NCI-H1436 (cell line): ENCODE results near the gene RPF1.
"Not testable (repeated sequence)": the region's sequence is repeated elsewhere in the genome, so short reads cannot be mapped to it uniquely, and the experiment has no call there.

Experiments
- DNase-seq: peaks from one replicate; lab custom pipeline; 2025; lab: John Stamatoyannopoulos, UW

The RPF1 gene, protein sequence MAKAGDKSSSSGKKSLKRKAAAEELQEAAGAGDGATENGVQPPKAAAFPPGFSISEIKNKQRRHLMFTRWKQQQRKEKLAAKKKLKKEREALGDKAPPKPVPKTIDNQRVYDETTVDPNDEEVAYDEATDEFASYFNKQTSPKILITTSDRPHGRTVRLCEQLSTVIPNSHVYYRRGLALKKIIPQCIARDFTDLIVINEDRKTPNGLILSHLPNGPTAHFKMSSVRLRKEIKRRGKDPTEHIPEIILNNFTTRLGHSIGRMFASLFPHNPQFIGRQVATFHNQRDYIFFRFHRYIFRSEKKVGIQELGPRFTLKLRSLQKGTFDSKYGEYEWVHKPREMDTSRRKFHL

GRCh38 chr1:84478876-84479868 lies at the start of gene RPF1:
Gene RPF1 (plus strand): TSS chr1:84479266. CDS start chr1:84479282, 16 bp downstream.
- peak; percentile 70 for DNase-seq

- DNase-seq: no peak
Measured at GRCh38 chr1:84430546-84430945, 48.5 kb upstream of the RPF1 start.

DNA sequence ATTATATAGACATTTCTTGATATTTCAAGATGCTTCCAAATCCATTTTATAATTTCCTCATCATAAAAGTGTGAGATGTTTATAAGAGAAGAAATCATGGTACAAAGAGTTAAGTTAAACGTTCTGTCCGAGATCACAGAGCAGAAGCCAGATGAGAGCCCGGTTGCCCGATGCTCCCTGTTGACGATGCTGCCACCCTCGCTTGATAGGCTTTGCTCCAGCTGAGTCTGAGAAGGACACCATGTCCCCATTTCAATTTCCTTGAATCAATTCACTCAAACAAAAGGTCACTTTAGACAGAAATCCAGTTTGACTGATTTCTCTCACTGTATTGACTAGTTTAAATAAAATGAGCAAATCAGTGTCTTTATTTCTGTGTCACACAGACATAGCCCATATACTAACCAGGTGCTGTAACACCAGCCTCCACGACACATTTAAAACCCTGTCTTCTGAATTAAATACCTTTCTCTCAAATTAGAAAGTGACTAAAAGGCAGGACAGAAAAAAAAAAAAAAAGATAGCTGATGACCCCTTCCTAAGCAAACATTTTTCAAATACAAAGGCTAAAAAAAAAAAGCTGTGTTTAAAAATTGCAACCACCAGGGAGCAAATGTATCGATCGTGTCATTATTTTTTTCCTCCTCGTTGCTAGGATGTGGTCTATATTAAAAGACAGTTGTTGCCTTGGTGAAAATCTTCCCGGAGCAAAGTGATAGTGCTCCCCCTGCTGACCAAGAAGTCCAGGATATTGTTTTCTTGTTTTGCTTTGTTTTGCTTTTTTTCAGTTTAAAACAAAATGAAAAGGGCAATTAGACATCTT lies 45.6 kb upstream of the RPF1 start:
- DNase-seq: peak; percentile 67

GRCh38 chr1:84434081-84434769 lies 44.8 kb upstream of the RPF1 start:
- DNase-seq: no peak

GRCh38 chr1:84434801-84435549 lies 44.1 kb upstream of the RPF1 start:
- DNase-seq: no peak

DNA sequence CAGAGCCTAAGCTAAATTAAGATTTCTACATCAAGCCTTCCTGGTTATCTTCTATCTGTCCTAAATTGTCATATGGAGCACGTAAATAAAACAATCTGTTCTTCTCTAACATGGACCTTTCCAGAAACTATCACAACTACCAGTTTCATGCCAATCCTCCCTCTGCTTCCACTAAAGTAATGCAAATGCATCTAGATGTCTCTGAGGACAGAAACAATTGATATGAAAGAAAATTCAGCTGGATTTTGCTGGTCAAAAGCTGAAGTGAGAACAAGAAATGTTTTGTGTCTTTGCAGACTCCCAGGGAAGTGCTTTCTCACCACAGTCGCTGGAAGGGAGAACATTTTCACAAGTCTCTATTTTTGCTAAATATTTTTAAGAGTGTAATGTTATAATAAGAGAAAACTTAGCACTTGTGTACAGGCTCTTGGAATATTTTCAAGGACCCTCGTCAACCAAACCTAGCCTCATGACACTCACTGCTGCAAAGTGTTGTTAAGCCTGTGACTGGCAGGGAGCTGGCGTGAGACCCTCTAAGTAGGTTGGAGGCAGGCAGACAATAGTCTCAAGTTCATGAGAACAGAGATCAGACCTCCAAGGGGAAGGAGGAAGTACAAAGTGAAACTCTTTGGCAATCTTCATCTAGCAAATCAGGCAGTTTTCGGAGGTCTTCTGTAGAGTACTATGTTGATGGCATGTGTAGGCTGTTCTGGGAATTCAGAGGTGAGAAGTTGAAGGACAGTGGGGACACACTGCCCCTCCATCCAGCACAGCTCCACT lies 42.0 kb upstream of the RPF1 start:
- no peak for DNase-seq

DNA sequence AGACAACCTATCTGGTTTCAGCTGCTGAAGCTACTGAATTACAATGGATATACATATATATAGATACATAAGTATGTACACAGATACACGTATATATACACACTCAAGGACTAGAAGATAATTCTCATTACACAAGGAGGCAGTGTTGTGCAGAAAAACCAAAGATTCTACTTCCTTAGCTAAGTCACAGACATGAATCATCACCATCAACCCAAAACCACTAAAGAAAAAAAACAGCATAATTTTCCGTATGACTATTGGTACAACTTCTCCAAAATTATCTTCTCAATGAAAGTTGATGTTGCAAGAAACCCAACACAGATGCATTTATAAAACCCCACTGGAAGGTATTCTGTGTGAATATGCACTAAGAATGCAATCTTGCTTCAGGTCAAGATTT lies 36.8 kb upstream of the RPF1 start:
- no peak for DNase-seq

DNA sequence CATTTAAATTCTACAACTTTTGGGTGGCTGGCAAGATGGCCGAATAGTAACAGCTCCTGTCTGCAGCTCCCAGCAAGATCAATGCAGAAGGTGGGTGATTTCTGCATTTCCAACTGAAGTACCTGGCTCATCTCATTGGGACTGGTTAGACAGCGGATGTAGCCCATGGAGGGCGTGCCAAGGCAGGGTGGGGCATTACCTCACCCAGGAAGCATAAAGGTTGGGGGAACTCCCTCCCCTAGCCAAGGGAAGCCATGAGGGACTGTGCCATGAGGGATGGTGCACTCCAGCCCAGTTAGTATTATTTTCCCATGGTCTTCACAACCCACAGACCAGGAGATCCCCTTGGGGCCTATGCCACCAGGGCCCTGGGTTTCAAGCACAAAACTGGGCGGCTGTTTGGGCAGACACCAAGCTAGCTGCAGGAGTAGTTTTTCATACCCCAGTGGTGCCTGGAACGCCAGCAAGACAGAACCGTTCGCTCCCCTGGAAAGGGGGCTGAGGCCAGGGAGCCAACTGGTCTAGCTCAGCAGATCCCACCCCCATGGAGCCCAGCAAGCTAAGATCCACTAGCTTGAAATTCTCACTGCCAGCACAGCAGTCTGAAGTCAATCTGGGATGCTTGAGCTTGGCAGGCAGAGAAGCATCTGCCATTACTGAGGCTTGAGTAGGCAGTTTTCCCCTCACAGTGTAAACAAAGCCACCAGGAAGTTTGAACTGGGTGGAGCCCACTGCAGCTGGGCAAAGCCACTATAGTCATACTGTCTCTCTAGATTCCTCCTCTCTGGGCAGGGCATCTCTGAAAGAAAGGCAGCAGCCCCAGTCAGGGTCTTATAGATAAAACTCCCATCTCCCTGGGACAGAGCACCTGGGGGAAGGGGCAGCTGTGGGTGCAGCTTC lies 36.1 kb upstream of the RPF1 start:
- DNase-seq: not testable (repeated sequence)

DNA sequence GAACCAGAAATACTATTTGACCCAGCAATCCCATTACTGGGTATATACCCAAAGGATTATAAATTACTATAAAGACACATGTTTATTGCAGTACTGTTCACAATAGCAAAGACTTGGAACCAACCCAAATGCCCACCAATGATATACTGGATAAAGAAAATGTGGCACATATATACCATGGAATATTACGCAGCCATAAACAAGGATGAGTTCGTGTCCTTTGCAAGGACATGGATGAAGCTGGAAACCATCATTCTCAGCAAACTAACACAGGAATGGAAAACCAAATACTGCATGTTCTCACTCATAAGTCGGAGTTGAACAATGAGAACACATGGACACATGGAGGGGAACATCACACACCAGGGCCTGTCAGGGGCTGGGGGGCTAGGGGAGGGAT lies 30.4 kb upstream of the RPF1 start:
- DNase-seq: not testable (repeated sequence)

- no peak for DNase-seq
Measured at GRCh38 chr1:84450910-84451309, 28.2 kb upstream of the RPF1 start.

- DNase-seq: no peak
Measured at GRCh38 chr1:84452436-84452835, 26.6 kb upstream of the RPF1 start.

DNA sequence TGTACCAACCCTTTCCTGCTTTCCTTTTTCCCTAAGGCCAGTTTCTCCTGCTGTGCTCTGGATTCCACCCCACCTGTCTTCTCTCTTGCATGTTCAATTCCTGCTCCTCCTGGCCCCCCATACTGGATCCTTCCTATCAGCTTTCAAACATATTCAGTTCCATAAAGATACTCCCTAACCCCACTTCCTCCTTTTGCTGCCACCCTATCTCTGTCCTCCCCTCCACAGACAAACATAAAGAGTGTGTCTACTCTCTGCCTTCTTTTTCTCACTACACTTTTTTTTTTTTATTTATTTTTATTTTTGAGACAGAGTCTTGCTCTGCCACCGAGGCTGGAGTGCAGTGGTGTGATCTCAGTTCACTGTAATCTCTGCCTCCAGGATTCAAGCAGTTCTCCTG lies 16.9 kb upstream of the RPF1 start:
- no peak for DNase-seq

- no peak for DNase-seq
Measured at GRCh38 chr1:84467298-84467697, 11.8 kb upstream of the RPF1 start.

DNA sequence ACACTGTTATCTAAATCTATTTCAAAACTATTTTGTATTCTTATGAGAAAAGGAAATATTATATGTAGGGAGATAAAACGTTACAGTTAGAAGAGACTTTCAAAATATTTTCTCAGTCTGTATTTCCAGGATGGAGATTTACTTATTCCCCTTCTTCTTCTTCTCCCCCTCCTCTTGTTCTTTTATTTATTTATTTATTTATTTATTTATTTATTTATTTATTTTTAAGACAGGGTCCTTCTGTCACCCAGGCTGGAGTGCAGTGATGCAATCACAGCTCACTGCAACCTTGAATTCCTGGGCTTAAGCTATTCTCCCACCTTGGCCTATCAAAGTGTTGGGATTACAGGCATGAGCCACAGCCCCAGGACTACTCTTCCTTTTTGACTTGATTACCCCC lies 2.8 kb upstream of the RPF1 start:
- no peak for DNase-seq

DNA sequence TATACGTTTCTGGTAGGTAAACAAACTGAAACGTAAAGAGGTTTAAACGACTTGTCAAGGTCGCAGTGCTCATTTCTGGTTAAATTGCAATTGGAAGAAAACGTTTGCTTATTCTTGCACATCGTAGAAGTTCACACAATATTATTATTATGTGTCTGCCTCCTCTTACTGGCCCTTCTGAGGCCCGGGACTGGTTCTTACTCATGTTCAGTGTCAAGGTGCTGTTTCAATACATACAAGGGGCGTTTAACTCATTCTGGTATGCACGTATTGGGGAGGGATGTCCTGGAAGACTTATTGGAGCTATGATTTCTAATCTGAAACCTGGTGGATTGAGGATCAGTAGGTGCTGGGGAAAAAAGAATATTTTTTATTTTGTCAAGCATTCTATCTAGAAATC lies 932 bp downstream of the RPF1 start:
- DNase-seq: no peak

- DNase-seq: no peak
Measured at GRCh38 chr1:84480650-84481049, 1.6 kb downstream of the RPF1 start.

- no peak for DNase-seq
Measured at GRCh38 chr1:84481317-84481716, 2.3 kb downstream of the RPF1 start.

GRCh38 chr1:84488107-84488506 lies 9.0 kb downstream of the RPF1 start:
- no peak for DNase-seq

DNA sequence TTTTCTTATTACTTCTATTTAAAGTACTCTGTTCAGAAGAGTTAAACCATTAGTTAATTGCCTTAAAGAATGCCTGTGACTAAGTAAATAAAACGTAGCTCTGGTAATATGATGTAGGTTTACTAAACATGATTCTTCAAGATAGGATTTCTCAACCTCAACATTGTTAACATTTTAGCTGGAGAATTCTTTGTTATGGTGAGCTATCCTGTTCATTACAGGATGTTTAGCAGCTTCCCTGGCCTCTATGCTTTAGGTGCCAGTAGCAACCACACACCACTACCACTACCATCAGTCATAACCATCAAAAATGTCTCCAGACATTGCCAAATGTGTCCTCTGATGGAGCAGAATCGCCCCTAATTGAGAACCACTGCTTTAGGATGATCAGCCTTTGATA lies 10.7 kb downstream of the RPF1 start:
- no peak for DNase-seq
